Neural cell (in vitro differentiated cells): ENCODE data around the gene AIFM1.

Experiments used
- CTCF ChIP-seq: fragments of 450-650 bp; IDR thresholded peaks from 2 replicates; pipeline ENCODE4 v1.5.1; 2014; ENCODE audit warnings: antibody characterized with exemption, mild to moderate bottlenecking, moderate library complexity; ENCODE audit not compliant: poor library complexity, severe bottlenecking
- MXI1 ChIP-seq: fragments of 450-650 bp; conservative IDR thresholded peaks from 2 replicates; pipeline ENCODE4 v1.6.1; 2014; ENCODE audit warnings: antibody characterized with exemption, mild to moderate bottlenecking; ENCODE audit not compliant: poor library complexity, severe bottlenecking

GRCh38 chrX:130111220-130112154 lies 54.2 kb downstream of the AIFM1 start:
- no peak for TF ChIP-seq CTCF
- TF ChIP-seq MXI1: no peak
